ENCODE data around the gene C1orf87. TPM values are rescaled to one million over a fixed set of nuclear protein-coding genes. Genes with fewer than 3 reads are reported as not detected.
"Not testable (repeated sequence)": the region's sequence is repeated elsewhere in the genome, so short reads cannot be mapped to it uniquely, and the experiment has no call there.

Gene C1orf87
- total RNA-seq, 3 donors from 2014 or later = 0.14 TPM; not detected in 2

- Histone ChIP-seq H3K9me3 (no peaks in the 10 kb centered on the region), H3K4me1 (ENCODE audit: low read depth) (peaks cover 8% of the 10 kb centered on the region), H3K4me3 (no peak overlapping the region), H3K36me3 (ENCODE audit: low read depth) (no peaks in the 10 kb centered on the region)
- DNase-seq (no peak), ATAC-seq (no peak)
- TF ChIP-seq CTCF (IDR thresholded peaks at IDR 0.05) = no peak
- intact Hi-C loops (cut with DNase I, micrococcal nuclease) = loop anchor here (5.0 to 10.0 kb wide), 2 partner anchors 1070 to 1072 kb away; no protein-coding TSS in a partner anchor
These were observed 101.2 kb downstream of the C1orf87 start for GRCh38 chr1:59972216-59972927.

- intact Hi-C loops (cut with DNase I, micrococcal nuclease) = loop anchor here (5.0 to 10.0 kb wide), 2 partner anchors 1071 to 1073 kb away; no protein-coding TSS in a partner anchor
- DNase-seq (peak; percentile 73 to 83 (median 78)), ATAC-seq (peak; percentile 93)
- Histone ChIP-seq H3K4me1 (ENCODE audit: low read depth) (peaks cover 13% of the 10 kb centered on the region), H3K4me3 (no peak overlapping the region), H3K9me3 (no peaks in the 10 kb centered on the region), H3K36me3 (ENCODE audit: low read depth) (no peaks in the 10 kb centered on the region)
- TF ChIP-seq CTCF (IDR thresholded peaks at IDR 0.05) = peak; percentile 75
These were observed 102.1 kb downstream of the C1orf87 start for GRCh38 chr1:59971464-59971911.

- intact Hi-C loops (cut with DNase I, micrococcal nuclease) = loop anchor here (5.0 to 10.0 kb wide), 2 partner anchors 1073 to 1075 kb away; no protein-coding TSS in a partner anchor
These were observed 103.9 kb downstream of the C1orf87 start for GRCh38 chr1:59969542-59970175.

GRCh38 chr1:59968746-59969145, 104.8 kb downstream of the C1orf87 start:
- H3K36me3 ChIP-seq (ENCODE audit: low read depth); intact Hi-C loops (cut with DNase I, micrococcal nuclease); H3K9me3 ChIP-seq; ATAC-seq; DNase-seq; H3K4me3 ChIP-seq: not testable (repeated sequence)
- peaks cover 14% of the 10 kb centered on the region for H3K4me1 ChIP-seq (ENCODE audit: low read depth)

More at GRCh38 chr1:59969542-59970175, 103.9 kb downstream of the C1orf87 start:
- not testable (repeated sequence) for H3K9me3 ChIP-seq; H3K36me3 ChIP-seq (ENCODE audit: low read depth); DNase-seq; ATAC-seq; H3K4me3 ChIP-seq
- peaks cover 14% of the 10 kb centered on the region for H3K4me1 ChIP-seq (ENCODE audit: low read depth)

GRCh38 chr1:59967780-59968179, 105.8 kb downstream of the C1orf87 start:
- TF ChIP-seq CTCF (IDR thresholded peaks at IDR 0.05) = no peak
- Histone ChIP-seq H3K36me3 (ENCODE audit: low read depth) (no peaks in the 10 kb centered on the region), H3K9me3 (no peaks in the 10 kb centered on the region), H3K4me3 (no peak overlapping the region), H3K4me1 (ENCODE audit: low read depth) (peaks cover 14% of the 10 kb centered on the region)
- ATAC-seq (no peak), DNase-seq (no peak)
- intact Hi-C loops (cut with DNase I, micrococcal nuclease) = no loop called here

- no peak for DNase-seq
- Histone ChIP-seq H3K4me1 (ENCODE audit: low read depth) (peaks cover 14% of the 10 kb centered on the region), H3K36me3 (ENCODE audit: low read depth) (no peaks in the 10 kb centered on the region), H3K9me3 (no peaks in the 10 kb centered on the region), H3K4me3 (no peak overlapping the region)
- ATAC-seq = peak; percentile 76
- intact Hi-C loops (cut with DNase I, micrococcal nuclease) = no loop called here
- TF ChIP-seq CTCF (IDR thresholded peaks at IDR 0.05) = no peak
These were observed 106.4 kb downstream of the C1orf87 start for GRCh38 chr1:59967141-59967697.

All from mucosa of descending colon (tissue), 3 donors.